HG03097 (cell line): ENCODE data around the gene DENND1A.
"Not testable (repeated sequence)": the region's sequence is repeated elsewhere in the genome, so short reads cannot be mapped to it uniquely, and the experiment has no call there.

Experiments used
- ATAC-seq: cut with Tn5 transposase; IDR thresholded peaks from one replicate; pipeline ENCODE4 v1.9.1; 2021; ENCODE audit not compliant: unreplicated experiment, low FRiP score

The DENND1A gene, protein sequence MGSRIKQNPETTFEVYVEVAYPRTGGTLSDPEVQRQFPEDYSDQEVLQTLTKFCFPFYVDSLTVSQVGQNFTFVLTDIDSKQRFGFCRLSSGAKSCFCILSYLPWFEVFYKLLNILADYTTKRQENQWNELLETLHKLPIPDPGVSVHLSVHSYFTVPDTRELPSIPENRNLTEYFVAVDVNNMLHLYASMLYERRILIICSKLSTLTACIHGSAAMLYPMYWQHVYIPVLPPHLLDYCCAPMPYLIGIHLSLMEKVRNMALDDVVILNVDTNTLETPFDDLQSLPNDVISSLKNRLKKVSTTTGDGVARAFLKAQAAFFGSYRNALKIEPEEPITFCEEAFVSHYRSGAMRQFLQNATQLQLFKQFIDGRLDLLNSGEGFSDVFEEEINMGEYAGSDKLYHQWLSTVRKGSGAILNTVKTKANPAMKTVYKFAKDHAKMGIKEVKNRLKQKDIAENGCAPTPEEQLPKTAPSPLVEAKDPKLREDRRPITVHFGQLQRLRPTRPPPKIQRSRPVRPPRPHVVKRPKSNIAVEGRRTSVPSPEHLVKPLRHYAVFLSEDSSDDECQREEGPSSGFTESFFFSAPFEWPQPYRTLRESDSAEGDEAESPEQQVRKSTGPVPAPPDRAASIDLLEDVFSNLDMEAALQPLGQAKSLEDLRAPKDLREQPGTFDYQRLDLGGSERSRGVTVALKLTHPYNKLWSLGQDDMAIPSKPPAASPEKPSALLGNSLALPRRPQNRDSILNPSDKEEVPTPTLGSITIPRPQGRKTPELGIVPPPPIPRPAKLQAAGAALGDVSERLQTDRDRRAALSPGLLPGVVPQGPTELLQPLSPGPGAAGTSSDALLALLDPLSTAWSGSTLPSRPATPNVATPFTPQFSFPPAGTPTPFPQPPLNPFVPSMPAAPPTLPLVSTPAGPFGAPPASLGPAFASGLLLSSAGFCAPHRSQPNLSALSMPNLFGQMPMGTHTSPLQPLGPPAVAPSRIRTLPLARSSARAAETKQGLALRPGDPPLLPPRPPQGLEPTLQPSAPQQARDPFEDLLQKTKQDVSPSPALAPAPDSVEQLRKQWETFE

DNA sequence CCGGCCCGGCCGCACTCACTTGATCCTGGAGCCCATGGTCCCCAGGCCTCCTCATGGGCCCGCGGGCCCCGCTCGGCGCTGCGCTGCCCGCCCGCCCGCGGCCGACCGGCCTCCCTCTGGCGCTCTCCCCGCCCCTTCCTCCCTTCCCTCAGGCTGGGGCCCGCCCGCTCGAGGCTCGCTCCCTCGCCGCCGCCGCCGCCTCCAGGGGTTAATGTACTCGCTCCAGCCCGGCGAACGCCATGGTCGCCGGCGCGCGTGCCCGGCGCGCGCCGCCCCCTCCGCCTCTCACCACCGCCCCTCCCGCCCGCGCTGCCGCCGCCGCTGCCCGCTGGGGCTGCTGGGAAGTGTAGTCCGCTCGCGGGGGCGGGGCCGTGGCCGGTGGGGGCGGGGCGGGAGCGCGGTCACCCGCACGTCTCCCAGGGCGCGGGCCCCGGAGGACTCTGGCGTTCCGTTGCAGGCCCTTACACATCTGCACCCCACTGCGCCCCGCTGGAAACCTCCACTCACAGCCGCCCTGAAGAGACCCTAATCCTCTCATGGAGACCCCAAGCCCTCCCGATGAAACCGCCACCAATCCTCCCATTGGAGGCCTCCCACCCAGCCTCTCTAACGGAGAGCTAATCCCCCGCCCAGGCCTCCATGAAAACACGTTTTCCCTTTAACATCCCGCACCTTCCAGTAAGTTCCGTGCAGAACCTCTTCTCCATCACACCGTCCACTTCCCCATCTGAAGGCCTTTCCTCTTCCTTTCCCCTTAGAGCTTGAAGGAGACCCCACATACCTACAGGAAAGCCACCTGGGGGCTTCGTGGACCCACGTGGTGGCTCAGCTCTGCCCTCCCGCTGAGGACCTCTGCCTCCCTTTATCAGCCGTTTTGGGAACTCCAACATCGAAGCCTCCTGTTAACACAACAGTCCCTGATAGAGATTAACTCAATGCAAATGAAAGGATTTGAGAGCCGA, at the start of gene DENND1A:
DENND1A (minus strand) TSS at position 257 of the 962 bp plus-strand sequence; CDS start at position 36, 221 bp downstream.
- ATAC-seq = peak; percentile 60

DNA sequence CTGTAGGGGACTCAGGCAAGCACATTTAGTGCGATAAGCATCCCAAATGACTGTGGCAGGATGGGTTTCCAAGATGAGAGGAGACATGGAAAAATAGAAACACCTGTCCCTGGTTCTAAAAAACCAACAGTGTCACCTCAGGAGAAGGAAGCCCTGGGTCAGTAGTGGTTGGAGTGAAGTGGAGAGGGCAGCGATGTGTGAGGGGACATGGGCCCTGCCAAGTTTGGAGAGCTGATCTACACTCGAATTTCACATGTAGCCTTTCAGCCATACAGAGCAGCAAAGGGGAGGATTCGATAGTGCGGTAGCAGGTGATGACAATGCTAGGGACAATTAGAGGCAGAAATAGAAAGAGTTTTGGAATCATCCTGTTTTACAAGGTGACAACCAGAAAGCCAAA, 49.1 kb upstream of the DENND1A start:
- no peak for ATAC-seq

DNA sequence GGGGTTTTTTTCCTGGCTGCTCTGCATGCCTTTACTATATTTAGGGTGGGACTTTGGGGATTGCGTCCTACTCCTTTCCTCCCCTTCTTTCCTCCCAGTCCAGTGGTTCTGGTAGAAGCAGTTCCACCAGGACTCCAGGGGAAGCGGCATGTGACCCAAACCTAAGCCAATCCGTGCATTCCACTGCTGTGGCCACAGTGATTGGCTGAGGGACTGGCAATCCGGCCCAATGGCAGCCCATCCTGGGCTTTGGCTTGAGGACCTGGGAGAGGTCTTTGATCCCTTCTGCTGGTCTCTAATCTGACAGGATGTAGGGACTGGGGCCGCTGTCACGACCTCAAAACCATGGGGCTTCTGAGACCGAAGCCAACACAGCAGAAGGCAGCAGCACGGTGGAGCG, 46.7 kb upstream of the DENND1A start:
- not testable (repeated sequence) for ATAC-seq

DNA sequence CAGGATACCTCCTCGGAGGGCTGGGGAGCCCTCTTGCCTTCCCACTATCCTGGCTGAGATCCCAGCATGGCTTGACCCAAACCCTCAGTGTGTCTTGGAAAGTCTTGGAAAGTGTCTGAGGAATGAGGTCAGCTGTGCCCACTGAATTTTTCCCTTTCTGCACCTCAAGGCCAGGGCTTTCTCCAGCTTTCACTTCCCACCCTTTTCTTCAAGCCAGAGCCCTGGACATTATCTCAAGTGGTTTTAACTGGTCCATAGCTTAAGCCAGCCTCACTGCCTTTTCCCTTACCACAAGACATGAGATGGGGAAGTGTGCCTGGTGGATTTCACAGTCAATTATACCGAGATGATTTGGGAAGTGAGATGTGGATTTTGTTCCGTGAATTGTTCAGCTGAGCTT, 45.9 kb upstream of the DENND1A start:
- ATAC-seq = no peak

DNA sequence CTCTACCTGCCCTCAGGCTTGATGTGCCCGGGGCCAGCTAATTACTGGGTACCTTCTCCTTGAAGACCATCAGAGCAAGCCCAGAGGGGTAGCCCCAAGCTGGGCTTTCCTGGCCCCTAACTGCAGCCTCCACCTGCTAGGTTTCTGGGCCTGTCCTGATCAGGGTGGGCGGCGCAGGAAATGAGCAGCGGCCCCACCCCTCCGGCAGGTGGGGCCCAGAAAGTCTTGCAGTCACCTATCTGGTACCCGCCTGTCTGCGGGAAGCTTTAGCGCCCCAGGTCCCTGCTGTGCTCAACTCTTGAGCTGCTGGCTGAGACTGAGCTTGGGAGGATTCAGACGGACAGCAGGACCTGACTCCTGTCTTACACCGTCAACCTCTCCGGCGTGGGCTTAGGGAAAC, 44.5 kb upstream of the DENND1A start:
- ATAC-seq = no peak

DNA sequence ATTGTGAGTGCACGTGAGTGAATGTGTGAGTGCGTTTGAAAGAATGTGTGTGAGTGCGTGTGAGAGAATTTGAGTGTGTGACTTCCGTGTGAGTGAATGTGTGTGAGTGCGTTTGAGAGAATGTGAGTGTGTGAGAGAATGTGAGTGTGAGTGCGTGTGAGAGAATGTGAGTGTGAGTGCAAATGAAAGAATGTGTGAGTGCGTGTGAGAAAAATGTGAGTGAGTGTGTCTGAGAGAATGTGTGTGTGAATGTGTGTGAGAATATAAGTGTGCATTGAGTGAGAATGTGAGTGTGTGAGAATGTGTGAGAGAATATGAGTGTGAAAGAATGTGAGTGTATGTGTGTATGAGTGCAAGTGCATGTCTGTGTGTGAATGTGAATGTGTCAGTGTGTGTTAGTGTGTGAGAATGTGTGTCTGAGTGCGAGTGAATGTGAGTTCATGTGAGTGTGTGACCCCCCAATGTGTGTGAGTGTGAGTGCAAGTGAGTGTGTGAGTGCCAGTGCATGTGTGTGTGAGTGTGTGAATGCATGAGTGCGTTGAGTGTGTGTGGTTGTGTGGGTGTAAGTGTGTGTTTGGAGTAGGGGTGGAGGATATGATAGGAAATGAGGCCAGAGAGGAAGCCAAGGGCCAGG, 43.8 kb upstream of the DENND1A start:
- ATAC-seq = no peak

DNA sequence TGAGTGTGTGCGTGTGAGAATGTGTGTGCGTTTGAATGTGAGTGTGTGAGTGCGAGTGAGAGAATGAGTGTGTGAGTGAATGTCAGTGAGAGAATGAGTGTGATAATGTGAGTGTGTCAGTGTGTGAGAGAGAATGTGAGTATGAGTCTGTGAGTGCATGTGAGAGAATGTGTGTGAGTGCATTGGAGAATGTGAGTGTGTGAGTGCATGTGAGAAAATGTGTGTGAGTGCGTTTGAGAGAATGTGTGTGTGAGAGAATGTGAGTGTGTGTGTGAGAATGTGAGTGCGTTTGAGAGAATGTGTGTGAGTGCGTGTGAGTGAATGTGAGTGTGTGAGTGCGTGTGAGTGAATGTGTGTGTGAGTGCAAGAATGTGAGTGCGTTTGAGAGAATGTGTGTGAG, 42.7 kb upstream of the DENND1A start:
- ATAC-seq = no peak

DNA sequence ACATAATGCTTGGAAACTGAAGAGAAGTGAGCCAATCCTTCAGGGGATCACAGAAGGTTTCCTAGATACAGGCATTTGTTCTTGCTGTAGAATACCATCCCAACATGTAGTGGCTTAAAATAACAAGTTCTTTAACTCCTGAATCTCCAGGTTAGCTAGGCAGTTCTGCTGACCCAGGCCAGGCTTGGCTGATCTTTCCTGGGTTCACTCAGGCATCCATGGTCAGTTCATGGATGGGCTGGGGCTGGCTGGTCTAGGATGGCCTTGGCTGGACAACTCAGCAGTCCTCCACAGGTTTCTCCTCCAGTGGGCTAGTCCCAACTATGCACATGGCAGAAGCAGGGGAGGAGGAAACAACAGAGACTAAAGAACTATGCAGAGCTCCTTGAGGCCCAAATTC, 37.4 kb upstream of the DENND1A start:
- ATAC-seq = no peak

DNA sequence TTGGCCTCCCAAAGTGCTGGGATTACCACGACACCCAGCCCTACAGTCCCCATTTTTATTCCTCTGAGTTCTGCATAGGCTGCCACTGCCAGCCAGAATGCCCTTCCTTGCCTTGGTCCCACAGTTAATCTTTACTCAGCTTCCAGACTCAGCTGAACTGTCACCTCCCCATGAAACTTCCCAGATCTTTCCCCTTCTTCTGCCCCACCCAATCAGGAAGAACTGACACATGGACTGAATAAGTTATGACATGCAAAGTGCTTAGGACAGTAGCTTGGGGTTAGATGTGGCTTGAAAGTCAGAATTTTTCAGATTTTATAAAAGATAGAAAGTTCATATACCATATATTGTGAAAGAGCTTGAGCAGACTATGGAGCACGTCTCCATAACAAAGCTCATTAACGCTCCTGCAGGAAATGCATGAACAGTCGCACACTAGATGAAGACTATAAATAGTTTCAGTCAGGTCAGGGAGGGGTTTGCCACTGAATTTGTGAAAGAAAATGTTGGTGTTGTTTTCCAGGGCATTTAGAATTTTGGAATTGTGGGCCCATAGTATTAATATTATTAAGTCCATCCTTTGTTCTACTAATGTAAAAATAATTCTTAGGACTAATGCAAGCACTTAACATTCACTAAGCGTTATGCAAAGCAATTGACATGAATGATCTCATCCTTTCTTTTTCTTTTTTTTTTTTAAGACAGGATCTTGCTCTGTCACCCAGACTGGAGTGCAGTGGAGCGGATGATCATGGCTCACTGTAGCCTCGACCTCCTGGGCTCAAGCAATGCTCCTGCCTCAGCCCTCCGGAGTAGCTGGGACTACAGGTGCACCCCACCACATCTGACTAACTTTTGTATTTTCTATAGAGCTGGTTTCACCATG, 36.1 kb upstream of the DENND1A start:
- ATAC-seq = no peak

DNA sequence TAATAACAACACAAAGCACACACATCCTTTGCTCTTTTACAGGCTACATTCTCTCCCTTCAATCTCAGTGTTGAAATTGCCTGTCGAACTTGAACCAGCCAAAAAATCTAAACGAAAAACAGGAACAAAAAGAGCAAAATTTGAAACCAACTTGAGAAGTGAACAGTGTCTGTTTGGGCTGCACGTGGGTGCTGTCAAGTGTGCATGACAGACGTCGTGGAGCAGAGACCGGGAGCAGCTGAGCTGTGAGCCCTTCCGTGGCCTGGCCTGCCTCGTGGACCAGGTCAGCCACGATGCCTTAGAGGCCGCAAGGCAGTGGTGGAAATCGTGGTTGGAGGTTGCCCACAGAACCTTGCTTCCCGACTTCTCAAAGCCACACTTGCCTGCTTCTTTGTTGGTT, 34.8 kb upstream of the DENND1A start:
- no peak for ATAC-seq

DNA sequence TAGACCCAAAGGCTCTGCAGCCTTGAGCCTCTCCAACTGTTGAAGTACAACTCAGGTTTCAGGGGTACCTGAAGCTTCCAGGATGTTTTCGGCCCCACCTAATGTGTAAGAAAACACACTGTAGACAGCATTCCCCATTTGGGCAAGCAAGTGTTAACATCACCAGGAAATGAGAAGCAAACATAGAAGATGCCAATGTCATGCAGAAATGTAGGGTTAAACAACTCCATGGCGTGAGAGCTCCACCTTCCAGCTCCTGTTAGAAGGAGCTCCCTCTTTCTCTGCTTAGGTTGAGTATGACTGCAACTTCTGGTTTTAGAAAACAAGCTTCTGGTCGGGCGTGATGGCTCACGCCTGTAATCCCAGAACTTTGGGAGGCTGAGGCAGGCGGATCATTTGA, 31.0 kb upstream of the DENND1A start:
- ATAC-seq = no peak

DNA sequence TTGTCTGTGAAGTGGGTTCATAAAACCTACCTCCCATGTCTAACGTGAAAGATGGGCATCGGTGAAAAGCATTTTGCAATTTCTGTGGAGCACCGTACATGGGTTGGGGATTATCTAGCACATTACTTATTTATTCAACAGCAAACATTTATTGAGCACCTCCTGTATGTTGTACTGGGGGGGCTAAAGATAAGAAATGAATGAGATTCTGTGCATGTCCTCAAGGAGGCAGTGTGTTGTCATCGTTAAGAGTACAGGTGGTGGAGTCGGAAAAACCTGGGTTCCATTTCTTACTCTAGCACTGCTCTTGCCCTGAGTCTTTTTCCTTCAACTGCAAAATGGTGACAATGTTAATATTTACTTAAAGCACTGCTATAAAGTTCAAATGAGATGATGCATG, 30.4 kb upstream of the DENND1A start:
- no peak for ATAC-seq

DNA sequence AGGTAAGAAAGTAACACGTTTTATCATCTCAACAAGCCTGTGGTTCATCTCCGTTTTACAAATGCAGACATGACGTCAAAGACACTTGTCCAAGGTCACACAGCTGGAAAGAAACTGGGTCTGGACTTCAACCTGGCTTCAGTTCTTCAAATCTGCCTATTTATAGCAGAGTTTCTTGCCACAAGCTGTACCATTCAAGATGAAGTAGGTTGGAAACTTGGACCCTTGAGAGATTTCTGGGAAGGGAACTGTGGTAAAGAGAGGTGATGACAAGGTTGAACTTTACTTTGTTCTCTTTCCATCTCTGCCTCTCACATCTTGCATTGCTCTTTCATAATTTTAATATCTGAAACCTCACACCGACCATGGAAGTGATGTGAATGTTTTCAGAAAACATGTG, 29.9 kb upstream of the DENND1A start:
- no peak for ATAC-seq

DNA sequence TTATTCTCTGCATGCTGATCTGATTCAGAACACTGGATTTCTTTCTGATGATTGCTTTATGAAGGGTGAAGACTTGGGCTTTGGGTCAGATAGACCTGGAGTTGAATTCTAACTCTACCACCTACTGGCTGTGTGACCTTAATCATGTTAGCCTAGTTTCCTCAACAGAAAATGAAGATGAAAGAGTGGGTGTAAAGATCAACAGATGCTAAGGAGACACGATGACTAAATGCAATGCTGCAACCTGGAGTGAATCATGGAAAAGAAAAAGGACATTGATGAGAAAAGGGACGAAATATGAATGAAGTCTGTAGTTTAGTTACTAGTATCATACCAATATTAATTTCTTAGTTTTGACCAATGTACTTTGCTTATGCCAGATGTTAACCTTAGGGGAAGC, 27.8 kb upstream of the DENND1A start:
- no peak for ATAC-seq

DNA sequence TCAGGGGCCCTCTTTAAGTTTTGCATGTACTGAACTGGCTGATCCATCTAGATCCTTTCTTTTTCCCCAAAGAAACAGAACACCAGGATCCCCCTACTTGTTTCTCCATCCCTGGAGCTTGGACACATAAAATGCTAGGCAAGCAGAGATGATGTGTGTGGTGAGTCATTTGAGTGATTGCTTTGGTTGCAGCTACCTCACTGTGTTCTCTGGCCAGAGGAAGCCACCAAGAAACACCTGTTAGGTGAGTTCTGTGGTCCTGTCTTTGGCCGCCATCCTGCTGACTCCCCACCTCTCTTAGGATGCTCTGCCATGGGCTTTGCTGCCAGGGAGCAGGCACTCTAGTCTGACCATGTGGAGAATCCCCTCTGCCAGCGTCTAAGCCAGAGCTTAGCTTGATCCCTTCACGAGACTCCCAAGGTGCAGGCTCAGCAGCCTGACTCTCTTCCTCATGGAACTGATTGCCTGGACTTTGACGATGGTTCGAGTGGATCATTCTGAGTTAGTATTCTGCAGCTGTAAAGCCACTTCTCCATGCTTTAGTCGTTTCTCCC, 27.3 kb upstream of the DENND1A start:
- ATAC-seq = no peak

DNA sequence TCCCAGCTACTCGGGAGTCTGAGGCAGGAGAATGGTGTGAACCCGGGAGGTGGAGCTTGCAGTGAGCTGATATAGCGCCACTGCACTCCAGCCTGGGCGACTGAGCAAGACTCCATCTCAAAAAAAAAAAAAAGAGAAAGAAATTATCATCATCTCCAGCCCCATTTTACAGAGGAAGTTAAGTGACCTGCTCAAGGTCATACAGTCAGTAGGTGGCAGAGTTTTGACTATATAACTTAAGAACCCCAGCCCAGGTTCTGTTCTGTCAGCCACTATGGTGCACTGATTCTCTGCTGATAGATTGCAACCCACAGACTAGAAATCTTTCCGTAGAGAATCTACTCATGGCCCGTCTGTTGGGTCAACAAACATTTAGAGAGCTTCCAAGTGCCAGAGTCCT, 25.7 kb upstream of the DENND1A start:
- no peak for ATAC-seq

DNA sequence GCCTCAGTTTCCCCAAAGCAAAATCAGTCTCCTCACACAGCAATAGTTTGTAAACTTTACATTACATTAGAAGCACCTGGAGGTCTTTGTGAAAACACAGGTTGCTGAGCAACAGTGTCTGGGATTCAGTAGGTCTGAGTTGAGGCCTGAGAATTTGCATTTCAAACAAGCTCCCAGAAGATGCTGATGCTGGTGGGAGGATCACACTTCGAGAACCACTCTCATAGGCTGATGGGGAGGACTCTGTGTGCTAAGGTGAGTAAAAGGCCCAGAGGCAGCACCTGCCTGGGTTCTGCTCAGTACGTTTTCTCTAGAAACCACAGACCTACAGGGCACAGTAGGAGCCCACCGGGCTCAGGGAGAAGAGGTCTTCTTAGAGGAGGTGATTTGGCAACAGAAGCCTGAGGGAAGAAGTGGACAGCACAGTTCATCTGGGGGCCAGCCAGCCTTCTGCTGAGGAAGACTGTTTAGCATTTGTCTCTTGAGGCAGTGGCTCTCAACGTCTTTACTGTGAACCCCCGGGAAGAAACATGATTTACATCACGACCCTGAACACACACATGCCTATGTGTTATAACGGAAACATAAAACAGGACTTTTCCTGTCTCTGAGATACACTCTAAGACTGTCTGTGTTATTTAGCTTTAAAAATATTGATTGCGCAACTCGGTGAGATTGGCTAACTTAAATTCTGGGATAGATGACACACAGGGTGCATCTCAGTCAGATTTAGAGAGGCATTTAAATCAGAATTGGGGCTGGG, 24.8 kb upstream of the DENND1A start:
- no peak for ATAC-seq
